C4-2B (cell line): ENCODE data around the gene MEGF8.

Experiments used
- H3K27ac ChIP-seq: fragments of 450-650 bp; 2 replicates; pipeline ENCODE4 v1.5.1; 2017
- ZFX ChIP-seq: fragments of 450-650 bp; IDR thresholded peaks from 2 replicates; pipeline ENCODE4 v1.6.1; 2017
- TF ChIP-seq, protein P1 (sequence below): fragments of 450-650 bp; conservative IDR thresholded peaks from 2 replicates; pipeline ENCODE4 v1.5.1; 2017; ENCODE audit warnings: mild to moderate bottlenecking

The MEGF8 gene

DNA sequence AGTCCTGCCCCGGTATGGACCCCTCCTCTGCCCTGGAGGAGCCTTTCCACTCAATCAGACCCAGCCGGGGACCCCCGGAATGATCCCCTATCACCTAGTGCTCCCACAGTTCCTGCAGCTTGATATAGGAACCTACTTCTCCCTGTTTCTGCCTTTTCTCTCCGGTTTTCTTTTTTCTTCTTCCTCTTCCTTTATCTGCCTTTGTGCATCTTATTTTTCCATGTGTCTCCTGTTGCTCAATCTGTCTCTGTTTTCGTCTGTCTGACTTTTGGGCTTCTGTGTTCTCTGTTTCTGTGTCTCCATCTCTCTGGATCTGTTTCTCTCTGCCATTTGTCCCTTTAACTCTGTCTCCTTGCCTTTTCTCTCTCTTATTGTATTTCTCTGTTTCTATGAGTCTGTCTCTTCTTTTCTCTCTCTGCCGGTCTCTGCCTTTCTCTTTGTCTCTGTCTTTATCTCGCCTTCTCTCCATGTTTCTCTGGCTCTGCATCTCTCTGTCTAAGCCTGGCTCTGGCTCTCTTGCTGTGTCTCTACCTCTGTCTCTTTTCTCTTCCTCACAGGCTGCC lies 10.0 kb downstream of the MEGF8 start:
- H3K27ac ChIP-seq = no peak overlapping the region
- TF ChIP-seq, protein P1, sequence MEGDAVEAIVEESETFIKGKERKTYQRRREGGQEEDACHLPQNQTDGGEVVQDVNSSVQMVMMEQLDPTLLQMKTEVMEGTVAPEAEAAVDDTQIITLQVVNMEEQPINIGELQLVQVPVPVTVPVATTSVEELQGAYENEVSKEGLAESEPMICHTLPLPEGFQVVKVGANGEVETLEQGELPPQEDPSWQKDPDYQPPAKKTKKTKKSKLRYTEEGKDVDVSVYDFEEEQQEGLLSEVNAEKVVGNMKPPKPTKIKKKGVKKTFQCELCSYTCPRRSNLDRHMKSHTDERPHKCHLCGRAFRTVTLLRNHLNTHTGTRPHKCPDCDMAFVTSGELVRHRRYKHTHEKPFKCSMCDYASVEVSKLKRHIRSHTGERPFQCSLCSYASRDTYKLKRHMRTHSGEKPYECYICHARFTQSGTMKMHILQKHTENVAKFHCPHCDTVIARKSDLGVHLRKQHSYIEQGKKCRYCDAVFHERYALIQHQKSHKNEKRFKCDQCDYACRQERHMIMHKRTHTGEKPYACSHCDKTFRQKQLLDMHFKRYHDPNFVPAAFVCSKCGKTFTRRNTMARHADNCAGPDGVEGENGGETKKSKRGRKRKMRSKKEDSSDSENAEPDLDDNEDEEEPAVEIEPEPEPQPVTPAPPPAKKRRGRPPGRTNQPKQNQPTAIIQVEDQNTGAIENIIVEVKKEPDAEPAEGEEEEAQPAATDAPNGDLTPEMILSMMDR = no peak
- no peak for TF ChIP-seq ZFX

- TF ChIP-seq, protein P1 = no peak
- TF ChIP-seq ZFX = no peak
- H3K27ac ChIP-seq = no peak overlapping the region
These were observed 10.5 kb downstream of the MEGF8 start for GRCh38 chr19:42335971-42336370.

DNA sequence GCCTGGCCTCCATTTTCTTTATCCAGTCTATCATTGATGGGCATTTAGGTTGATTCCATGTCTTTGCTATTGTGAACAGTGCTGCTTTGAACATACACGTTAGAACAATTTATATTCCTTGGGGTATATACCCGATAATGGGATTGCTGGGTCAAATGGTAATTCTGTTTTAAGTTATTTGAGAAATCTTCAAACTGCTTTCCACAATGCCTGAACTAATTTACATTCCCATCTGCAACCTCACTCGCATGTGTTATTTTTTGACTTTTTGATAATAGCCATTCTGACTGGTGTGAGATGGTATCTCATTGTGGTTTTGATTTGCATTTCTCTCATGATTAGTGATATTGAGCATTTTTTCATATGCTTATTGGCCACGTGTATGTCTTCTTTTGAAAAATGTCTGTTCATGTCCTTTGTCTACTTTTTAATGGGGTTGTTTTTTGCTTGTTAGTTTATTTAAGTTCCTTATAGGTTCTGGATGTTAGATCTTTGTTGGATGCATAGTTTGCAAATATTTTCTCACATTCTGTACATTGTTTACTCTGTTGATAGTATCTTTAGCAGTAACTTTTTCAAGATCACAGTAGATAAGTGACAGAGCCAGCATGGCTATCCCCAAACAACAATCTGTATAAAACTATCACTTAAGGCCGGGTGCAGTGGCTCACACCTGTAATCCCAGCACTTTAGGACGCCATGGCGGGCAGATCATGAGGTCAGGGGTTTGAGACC lies 13.9 kb downstream of the MEGF8 start:
- H3K27ac ChIP-seq = peak overlapping the region; percentile 88

DNA sequence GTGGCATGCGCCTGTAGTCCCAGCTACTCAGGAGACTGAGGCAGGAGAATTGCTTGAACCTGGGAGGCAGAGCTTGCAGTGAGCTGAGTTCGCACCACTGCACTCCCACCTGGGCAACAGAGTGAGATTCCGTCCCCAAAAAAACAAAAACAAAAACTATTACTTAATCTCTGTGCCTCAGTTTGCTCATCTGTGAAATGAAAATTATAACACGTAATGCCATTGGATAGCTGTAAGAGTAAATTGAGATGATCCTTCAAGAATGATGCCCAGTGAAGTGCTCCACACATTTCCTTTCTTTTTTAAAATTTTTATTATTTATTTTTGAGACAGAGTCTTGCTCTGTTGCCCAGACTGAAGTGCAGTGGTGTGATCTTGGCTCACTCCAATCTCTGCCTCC lies 14.5 kb downstream of the MEGF8 start:
- H3K27ac ChIP-seq = peak overlapping the region; percentile 88

- no peak for TF ChIP-seq ZFX
- TF ChIP-seq, protein P1 = no peak
- no peak overlapping the region for H3K27ac ChIP-seq
These were observed 18.1 kb downstream of the MEGF8 start for GRCh38 chr19:42343344-42344110.

GRCh38 chr19:42344336-42344893 lies 19.0 kb downstream of the MEGF8 start:
- H3K27ac ChIP-seq = no peak overlapping the region
- TF ChIP-seq, protein P1 = no peak
- TF ChIP-seq ZFX = no peak

- no peak overlapping the region for H3K27ac ChIP-seq
- TF ChIP-seq ZFX = no peak
- TF ChIP-seq, protein P1 = no peak
These were observed 19.9 kb downstream of the MEGF8 start for GRCh38 chr19:42345191-42345812.

DNA sequence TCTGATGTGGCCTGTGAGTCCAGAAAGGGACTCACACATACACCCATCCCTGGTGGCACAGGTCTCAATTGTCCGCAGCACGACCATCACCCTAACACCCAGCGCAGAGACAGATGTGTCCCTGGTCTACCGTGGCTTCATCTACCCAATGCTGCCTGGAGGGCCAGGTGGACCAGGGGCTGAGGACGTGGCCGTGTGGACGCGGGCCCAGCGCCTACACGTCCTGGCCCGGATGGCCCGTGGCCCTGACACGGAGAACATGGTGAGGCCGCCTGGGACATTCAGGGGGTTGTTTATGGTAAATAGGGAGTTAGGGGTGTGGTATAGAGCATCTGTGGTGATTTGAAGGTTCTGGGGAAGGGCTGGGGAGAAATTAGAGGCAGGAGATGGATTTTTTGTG lies 22.8 kb downstream of the MEGF8 start:
- TF ChIP-seq, protein P1 = no peak
- TF ChIP-seq ZFX = no peak
- H3K27ac ChIP-seq = no peak overlapping the region
